ENCODE data around the gene CD200R1L. TPM values are rescaled to one million over a fixed set of nuclear protein-coding genes. Genes with fewer than 3 reads are reported as not detected.

CD200R1L gene
- total RNA-seq, 2 donors from 2014 or later = not detected

DNA sequence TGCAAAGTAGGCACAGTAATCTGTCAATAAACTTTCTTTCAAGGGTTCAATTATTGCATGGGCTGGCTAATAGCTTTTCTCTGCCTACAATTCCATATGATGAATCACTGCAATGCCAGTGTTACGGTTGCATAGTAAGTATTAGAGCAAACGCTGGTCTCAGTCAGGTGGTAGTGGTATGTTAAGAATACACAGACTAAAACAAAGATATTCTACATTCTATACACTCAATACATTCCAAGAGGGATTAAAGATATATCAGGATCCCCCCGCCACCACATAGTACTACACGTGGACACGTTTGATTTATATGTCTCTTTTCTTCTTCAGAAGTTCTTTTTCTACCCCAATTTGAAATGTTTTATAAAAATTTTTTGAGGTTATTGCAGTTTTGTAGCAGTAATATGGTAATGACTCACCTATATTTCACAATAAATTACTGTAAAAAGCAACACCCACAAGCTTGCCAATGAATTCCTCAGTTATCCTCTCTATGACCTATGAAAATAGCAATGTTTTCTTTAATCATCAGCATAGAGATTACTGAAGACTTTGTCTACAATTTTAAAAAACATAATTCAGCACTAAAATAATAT, 68.2 kb downstream of the CD200R1L start:
- Histone ChIP-seq H3K4me1 (no peaks in the 10 kb centered on the region), H3K27me3 (no peaks in the 10 kb centered on the region), H3K9me3 (no peaks in the 10 kb centered on the region), H3K36me3 (replicated peaks in 1 of 2; ENCODE audit: insufficient read depth in 1 of 2, low read depth in 2 of 2) (no peaks in the 10 kb centered on the region), H3K27ac (no peak overlapping the region), H3K4me3 (no peak overlapping the region)
- TF ChIP-seq, protein P1, sequence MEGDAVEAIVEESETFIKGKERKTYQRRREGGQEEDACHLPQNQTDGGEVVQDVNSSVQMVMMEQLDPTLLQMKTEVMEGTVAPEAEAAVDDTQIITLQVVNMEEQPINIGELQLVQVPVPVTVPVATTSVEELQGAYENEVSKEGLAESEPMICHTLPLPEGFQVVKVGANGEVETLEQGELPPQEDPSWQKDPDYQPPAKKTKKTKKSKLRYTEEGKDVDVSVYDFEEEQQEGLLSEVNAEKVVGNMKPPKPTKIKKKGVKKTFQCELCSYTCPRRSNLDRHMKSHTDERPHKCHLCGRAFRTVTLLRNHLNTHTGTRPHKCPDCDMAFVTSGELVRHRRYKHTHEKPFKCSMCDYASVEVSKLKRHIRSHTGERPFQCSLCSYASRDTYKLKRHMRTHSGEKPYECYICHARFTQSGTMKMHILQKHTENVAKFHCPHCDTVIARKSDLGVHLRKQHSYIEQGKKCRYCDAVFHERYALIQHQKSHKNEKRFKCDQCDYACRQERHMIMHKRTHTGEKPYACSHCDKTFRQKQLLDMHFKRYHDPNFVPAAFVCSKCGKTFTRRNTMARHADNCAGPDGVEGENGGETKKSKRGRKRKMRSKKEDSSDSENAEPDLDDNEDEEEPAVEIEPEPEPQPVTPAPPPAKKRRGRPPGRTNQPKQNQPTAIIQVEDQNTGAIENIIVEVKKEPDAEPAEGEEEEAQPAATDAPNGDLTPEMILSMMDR (IDR thresholded peaks at IDR 0.05) = no peak
- no peak for TF ChIP-seq POLR2A (IDR thresholded peaks at IDR 0.05)
- intact Hi-C loops (cut with DNase I) = no loop called here
- 65 to 68% methylated on average over 5 of the region's 5 CpGs for WGBS, 2 donors
- ATAC-seq (no peak), DNase-seq (no peak)

DNA sequence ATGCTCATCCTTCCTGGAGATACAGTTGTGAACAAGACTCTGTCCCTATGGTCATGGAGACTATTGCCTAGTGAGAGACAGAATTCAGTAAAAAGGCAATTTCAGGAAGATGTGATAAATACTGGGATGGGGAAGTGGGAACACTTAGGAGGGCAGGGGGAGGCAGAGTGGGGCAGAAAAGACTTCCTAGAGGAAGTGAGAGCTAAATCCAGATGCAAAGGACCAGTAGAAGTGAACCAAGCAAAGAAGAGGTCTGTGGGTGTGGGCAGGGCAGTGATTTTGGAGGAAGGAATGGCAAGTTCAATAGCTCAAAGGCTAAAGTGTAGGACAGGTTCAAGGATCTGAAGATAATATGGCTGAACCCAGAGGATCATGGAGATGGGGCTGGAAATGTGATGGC, 68.9 kb downstream of the CD200R1L start:
- Histone ChIP-seq H3K27me3 (no peaks in the 10 kb centered on the region), H3K27ac (no peak overlapping the region), H3K4me3 (no peak overlapping the region), H3K9me3 (no peaks in the 10 kb centered on the region), H3K4me1 (no peaks in the 10 kb centered on the region), H3K36me3 (replicated peaks in 1 of 2; ENCODE audit: insufficient read depth in 1 of 2, low read depth in 2 of 2) (no peaks in the 10 kb centered on the region)
- intact Hi-C loops (cut with DNase I) = no loop called here
- TF ChIP-seq, protein P1 (IDR thresholded peaks at IDR 0.05) = no peak
- TF ChIP-seq POLR2A (IDR thresholded peaks at IDR 0.05) = no peak
- no peak for DNase-seq
- ATAC-seq = no peak

DNA sequence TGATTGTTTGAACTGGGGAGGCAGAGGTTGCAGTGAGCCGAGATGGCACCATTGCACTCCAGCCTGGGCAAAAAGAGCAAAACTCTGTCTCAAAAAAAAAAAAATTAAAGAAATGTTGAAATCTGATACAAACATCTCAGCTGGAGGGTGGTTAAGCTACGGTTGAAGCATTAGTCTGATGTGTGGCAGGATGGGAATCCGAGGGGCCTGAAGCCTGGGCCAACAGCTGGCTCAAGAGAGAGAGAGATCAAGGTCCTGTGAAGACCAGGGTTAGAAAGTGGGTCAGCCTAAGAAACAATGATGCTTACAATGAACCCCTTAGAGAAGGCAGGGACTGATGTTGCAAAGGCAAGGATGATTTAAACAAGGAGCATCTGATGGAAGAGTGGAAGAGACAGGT, 69.8 kb downstream of the CD200R1L start:
- no peak for ATAC-seq
- Histone ChIP-seq H3K36me3 (replicated peaks in 1 of 2; ENCODE audit: insufficient read depth in 1 of 2, low read depth in 2 of 2) (no peaks in the 10 kb centered on the region), H3K27ac (no peak overlapping the region), H3K9me3 (no peaks in the 10 kb centered on the region), H3K4me3 (no peak overlapping the region), H3K27me3 (no peaks in the 10 kb centered on the region), H3K4me1 (no peaks in the 10 kb centered on the region)
- no peak for DNase-seq
- TF ChIP-seq POLR2A (IDR thresholded peaks at IDR 0.05) = no peak
- TF ChIP-seq, protein P1 (IDR thresholded peaks at IDR 0.05) = no peak
- WGBS, 2 donors = 54 to 59% methylated on average over 3 of the region's 3 CpGs
- intact Hi-C loops (cut with DNase I) = no loop called here

DNA sequence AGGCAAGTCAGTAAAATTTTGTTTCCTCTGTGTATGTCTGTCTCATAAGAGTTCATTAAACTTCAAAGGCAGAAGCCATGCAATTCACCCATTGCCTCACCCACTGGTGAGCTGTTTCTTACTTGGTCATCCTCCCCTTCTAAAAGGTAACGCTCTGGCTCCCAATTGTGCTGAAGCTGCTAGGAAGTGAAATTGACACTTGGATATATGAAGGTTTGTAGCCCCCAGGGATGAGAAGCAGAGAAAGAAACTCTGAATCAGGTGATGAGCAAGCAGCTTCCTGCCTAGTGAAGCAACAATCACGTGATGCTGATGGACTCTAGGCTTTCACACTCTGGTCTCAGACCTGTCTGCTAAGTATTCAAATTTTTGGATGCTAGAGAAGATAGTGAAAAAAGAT, 70.7 kb downstream of the CD200R1L start:
- Histone ChIP-seq H3K27ac (no peak overlapping the region), H3K27me3 (no peaks in the 10 kb centered on the region), H3K36me3 (replicated peaks in 1 of 2; ENCODE audit: insufficient read depth in 1 of 2, low read depth in 2 of 2) (no peaks in the 10 kb centered on the region), H3K4me3 (no peak overlapping the region), H3K4me1 (no peaks in the 10 kb centered on the region), H3K9me3 (no peaks in the 10 kb centered on the region)
- DNase-seq = no peak
- 52 to 55% methylated on average over 2 of the region's 2 CpGs for WGBS, 2 donors
- no peak for TF ChIP-seq POLR2A (IDR thresholded peaks at IDR 0.05)
- TF ChIP-seq, protein P1 (IDR thresholded peaks at IDR 0.05) = no peak
- intact Hi-C loops (cut with DNase I) = no loop called here
- no peak for ATAC-seq

DNA sequence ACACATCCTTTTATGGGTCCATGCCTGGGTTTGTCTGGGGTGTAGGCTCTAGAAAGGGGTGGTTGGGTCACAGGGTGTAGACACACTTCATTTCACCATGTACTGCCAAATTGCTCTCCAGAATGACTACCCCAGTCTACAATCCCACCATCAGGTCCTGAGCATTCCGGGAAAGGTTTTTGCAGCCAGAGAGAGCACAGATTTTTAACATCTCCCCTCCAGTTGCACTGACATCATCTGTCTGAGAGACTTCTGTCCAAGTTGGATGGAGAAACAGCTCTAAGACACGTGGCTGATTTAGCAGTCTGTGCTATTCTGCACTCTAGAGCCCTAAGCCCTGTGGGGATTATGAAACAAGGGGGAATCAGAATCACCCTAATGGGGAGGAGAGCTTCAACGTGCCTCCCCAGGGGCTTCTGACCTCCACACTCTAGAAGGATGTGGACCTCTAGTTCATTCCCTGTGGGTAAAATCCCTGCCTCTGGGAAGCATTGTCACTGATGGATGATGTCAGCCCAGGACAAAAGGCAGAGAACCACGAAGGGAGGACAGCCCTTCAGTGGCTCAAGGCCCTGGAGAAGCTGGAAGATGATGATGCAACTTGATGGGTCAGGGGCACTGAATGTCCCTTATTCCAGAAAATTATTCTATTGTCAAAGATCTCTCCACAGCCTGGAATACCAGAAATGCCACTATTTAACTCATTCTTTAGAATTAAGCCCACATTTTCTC, 71.5 kb downstream of the CD200R1L start:
- no peak overlapping the region for H3K4me3 ChIP-seq
- intact Hi-C loops (cut with DNase I) = no loop called here
- no peak for TF ChIP-seq POLR2A (IDR thresholded peaks at IDR 0.05)
- TF ChIP-seq, protein P1 (IDR thresholded peaks at IDR 0.05) = no peak
- no peaks in the 10 kb centered on the region for H3K4me1 ChIP-seq
- WGBS, 2 donors = 52 to 62% methylated on average over 4 of the region's 4 CpGs
- H3K36me3 ChIP-seq (replicated peaks in 1 of 2; ENCODE audit: insufficient read depth in 1 of 2, low read depth in 2 of 2) = no peaks in the 10 kb centered on the region
- no peaks in the 10 kb centered on the region for H3K9me3 ChIP-seq
- no peaks in the 10 kb centered on the region for H3K27me3 ChIP-seq
- ATAC-seq = peak; percentile 57
- H3K27ac ChIP-seq = no peak overlapping the region
- DNase-seq = peak in 1 of 4 donors; percentile 25

Measured in body of pancreas (tissue), 4 donors.